Colon (tissue), 2 donors: Measurements from ENCODE around the gene PRR15L.
"Not testable (repeated sequence)": the region's sequence is repeated elsewhere in the genome, so short reads cannot be mapped to it uniquely, and the experiment has no call there.

Experiments
- FAIRE-seq: peaks from 2 replicates; lab custom pipeline; 2012; peaks lifted over from hg19 to GRCh38; lab: Jason Lieb, UNC
- donor health status: control.
- donor health status: control.

The PRR15L gene

GRCh38 chr17:47988445-47988844 lies 30.8 kb upstream of the PRR15L start:
- FAIRE-seq: not testable (repeated sequence)

DNA sequence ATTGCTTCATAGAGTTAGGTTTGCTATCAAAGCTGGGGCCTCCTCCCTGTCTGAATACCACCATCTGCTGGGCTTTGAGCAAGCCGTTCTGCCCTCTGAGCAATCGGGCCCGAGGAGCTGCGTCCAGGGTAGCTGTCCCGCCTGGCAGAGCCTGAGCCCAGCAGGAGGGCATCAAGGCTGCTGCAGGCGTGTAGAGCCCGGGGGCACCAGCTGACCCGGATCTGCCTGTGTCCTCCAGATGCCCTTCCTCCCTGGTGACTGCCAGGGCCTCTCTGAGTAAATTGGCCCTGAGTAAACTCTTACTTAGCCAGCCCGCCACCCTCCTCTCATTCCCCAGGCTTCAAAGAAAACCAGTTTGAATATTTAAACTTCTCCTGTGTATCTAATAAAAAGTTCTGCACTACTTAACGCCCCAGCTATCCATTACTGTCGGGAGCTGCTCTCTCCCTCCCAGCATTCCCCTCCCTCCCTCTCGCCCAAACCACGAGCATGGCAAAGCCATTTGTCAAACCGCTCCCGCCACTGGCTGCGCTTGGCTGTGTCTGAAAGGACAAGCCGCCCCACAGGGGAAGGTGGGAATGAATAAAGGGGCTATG lies 29.7 kb upstream of the PRR15L start:
- FAIRE-seq: no peak

- FAIRE-seq: no peak
Observed at GRCh38 chr17:47986520-47986919, 28.8 kb upstream of the PRR15L start.

DNA sequence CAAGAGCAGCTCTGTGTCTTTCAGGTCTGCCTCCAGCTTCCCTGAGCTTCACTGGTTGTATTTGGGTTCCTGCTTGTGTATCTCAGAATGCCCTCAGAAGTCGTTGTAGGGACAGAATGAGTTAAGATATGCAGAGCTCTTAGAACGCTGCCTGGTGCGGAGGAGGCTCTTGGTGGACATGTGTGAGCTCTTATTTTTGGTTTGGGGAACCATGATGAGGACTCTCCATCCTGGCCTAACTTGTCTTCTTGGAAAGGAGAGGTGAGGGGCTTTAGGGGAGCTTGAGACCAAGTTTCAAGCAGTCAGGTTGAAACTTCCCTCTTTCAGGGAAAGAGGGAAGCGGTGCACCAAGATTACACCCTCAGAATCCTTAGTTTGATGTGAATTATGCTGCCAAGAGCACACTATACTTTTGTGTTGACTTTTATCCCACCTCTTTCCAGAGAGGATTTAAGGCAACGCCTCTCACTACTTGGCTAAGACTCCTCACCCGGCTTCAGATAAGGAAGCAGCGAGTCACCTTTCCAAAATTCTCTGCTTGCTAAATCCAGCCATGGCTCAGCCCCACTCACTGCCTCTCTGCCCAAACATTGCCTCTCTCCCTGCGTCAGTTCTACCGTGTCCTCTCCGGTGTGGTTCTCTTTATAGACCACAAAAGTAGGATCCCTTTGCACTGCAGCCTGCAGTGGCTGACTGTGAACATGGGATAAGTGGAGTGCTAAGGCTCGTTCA lies 26.0 kb upstream of the PRR15L start:
- FAIRE-seq: no peak

DNA sequence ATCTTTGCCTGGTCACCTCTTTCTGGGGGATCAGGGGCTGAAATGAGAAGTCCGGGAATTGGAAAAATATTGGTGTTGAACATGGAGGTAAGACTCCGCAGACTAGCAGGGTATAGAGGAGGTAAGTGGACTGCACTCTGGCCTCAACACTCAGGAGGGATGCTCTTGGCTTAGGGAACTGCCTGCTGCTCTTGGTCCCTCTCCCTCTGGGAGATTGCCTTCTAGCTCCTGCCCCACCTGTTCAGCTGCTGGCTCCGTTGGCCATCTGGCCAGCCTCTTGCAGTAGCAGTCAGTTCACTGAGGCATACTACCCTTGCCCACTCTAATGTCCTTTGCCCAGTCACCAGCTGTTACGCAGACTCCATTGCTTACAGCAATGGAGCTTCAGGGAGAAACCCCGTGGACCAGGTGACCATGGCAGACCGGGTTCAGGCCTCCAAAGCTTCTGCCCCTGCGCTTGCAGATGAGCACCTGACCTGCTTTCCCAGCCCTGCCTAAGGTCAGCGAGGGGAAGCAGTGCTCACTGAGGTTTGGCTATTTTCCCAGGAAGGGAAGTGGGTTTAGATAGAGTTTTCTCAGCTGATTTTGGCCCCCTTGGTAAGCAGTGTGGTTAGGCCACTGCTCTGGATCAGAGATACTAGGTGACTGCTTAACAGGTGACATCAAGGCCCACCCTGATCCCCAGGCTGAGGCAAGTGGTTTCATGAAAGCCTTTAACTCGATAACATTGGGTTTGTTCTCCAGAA lies 25.1 kb upstream of the PRR15L start:
- FAIRE-seq: no peak

- FAIRE-seq: no peak
Observed at GRCh38 chr17:47982091-47982617, 24.5 kb upstream of the PRR15L start.

GRCh38 chr17:47981462-47981861 lies 23.8 kb upstream of the PRR15L start:
- FAIRE-seq: no peak

DNA sequence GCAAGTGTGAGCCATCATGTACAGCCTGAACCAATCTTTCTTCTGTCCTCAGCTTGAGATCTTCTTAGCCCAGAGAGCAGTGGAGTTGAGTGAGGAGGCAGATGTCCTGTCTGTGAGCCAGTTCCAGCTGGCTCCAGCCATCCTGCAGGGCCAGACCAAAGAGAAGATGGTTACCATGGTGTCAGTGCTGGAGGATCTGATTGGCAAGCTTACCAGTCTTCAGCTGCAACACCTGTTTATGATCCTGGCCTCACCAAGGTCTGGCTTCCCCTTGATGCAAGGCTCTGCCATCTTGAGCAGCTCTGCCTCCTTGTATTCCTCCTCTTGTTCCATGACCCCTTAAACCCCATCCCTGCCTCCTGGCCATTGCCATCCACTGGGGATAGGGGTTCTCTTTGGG lies 22.9 kb upstream of the PRR15L start:
- FAIRE-seq: no peak

GRCh38 chr17:47978324-47978723 lies 20.6 kb upstream of the PRR15L start:
- no peak for FAIRE-seq

DNA sequence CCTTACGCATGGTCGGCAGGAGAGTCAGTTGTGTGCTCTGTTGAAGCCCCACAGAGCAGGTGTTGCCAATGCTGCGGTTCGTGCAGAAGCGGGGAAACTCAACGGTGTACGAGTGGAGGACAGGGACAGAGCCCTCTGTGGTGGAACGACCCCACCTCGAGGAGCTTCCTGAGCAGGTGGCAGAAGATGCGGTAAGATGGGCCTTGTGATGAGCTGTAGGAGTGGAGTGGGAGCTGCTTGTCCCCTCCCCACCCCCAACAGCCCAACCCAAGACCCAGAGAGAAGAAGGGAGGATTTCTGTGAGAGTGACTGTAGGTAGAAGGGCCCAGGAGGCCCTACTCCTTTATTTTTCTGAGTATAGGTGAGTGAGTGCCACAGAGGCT lies 18.1 kb upstream of the PRR15L start:
- no peak for FAIRE-seq

- no peak for FAIRE-seq
Observed at GRCh38 chr17:47975189-47975822, 17.6 kb upstream of the PRR15L start.

DNA sequence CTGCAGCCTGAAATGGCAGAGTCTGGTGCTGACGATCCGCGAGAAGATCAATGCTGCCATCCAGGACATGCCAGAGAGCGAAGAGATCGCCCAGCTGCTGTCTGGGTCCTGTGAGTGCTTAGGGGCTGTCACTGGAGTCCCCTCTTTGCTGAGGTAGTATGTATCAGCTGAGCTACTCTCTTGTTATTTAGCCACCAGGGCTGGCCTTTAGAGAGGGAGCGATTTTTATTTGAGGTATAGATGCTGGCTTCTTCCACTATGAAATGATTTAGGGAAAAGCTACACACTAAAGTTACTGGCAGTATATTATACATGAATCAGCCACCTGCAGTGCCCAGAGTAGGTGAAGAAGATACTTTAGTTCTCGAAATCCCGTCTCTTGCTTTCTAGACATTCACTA lies 15.9 kb upstream of the PRR15L start:
- no peak for FAIRE-seq

DNA sequence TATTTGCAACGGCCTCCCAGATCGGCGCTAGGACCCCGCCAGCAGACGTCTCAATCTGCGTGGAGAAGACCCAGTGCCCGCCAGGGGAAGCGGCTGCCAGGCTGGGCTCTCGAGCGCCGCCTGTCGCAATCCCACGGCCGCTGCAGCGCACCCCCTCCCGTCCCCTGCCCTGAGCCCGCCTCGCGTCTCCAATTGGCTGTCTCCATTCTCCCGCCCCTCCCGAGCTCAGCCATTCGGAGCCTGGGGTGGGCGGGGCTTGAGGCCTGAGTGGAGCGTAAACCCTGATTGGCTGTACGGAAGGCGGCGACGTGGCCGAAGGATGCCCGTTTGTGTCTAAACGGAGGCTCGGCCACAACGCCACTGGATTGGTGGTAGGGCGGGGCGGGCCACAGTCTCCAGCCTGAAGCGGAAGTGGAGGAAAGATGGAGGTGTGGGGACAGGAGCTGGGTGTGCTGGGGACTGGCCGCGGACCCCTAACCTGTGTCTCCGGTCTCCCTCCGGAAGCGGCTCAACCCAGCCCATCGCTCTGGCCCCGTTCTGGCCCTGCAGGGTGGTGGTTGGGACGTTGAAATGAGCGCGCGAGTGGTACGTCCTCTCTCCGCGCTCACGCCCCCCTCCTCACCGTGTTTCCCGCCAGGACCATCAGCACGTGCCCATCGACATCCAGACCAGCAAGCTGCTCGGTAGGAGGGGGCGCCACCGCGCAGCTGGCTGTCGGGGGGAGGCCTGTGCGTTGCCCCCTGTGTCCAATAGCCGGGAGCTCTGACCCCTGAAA lies 13.2 kb upstream of the PRR15L start, which contains the start of gene CDK5RAP3:
Gene CDK5RAP3, plus strand, starts transcription at position 389 of the 775 bp plus-strand sequence. Its CDS starts 34 bp downstream, at position 423.
- peak; percentile 88 for FAIRE-seq

- FAIRE-seq: no peak
Observed at GRCh38 chr17:47969930-47970724, 12.4 kb upstream of the PRR15L start.

GRCh38 chr17:47968836-47969235 lies 11.2 kb upstream of the PRR15L start:
- FAIRE-seq: no peak

GRCh38 chr17:47967607-47968252 lies 10.0 kb upstream of the PRR15L start:
- FAIRE-seq: no peak

DNA sequence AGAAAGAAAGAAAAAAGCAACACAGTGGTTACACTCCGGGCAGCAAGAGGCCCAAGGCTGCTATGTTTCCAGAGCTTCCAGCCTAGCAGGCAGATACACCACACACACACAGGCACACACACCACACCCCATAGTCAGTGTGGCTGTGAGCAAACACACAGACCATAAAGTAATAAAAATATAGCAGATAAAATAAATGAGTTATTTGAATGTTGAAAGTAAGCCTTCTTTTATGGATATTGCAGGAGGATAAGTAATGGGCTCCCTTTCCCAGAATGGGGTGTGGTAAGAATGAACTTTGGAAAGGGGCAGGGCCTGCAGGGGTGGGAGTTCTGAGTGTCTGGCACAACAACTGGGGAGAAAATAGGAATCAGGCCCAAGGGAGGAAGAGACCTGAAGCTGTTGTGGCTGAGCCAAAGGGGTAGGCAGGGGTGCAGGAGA lies 8.4 kb upstream of the PRR15L start:
- FAIRE-seq: no peak

- no peak for FAIRE-seq
Observed at GRCh38 chr17:47964856-47965255, 7.2 kb upstream of the PRR15L start.

- no peak for FAIRE-seq
Observed at GRCh38 chr17:47962901-47963300, 5.2 kb upstream of the PRR15L start.

GRCh38 chr17:47961406-47961805 lies 3.7 kb upstream of the PRR15L start:
- no peak for FAIRE-seq
